PC-3 (cell line): Measurements from ENCODE around the gene MMS19. TPM values are rescaled to one million over a fixed set of nuclear protein-coding genes. Genes with fewer than 3 reads are reported as not detected.
A peak's percentile ranks its signal among the peaks of the same experiment; 100 is the strongest.

Source experiments
- ATAC-seq: fragments of 200-7000 bp; cut with Tn5 transposase; 2 replicates; pipeline ENCODE4 v1.9.1; 2020; ENCODE audit warnings: mild to moderate bottlenecking, moderate library complexity
- BruUV-seq: library from RNA; stranded (reverse); fragments of 400-500 nt; replicated peaks from 2 replicates; lab custom pipeline; 2021; lab: Mats Ljungman, UMichigan
- CTCF ChIA-PET: fragments of 300-600 bp; sonication (Branson Sonifier 250); formaldehyde crosslinking; loops from one replicate; lab custom pipeline; 2022; ENCODE audit warnings: antibody characterized with exemption; lab: Charles Lee
- POLR2A ChIA-PET: fragments of 300-600 bp; sonication (Branson Sonifier 250); formaldehyde crosslinking; loops from one replicate; lab custom pipeline; 2022; ENCODE audit warnings: antibody characterized with exemption; ENCODE audit not compliant: unreplicated experiment; lab: Charles Lee
- DNase-seq: peaks from one replicate; pipeline ENCODE4 v3.0.0-alpha.2; 2015
- H2AFZ ChIP-seq: fragments of 300-600 bp; sonication (generic); 2 replicates; pipeline ENCODE4 v1.6.0; 2016; ENCODE audit warnings: antibody characterized with exemption, low read length
- H3F3A ChIP-seq: fragments of 300-600 bp; sonication (generic); one replicate; pipeline ENCODE4 v1.6.0; 2017; ENCODE audit warnings: antibody characterized with exemption, low read length, control low read depth, mild to moderate bottlenecking; ENCODE audit not compliant: unreplicated experiment
- H3K27ac ChIP-seq: fragments of 300-600 bp; sonication (generic); 2 replicates; pipeline ENCODE4 v1.5.1; 2016; ENCODE audit warnings: mild to moderate bottlenecking, low read length
- H3K27me3 ChIP-seq: fragments of 300-600 bp; sonication (generic); 2 replicates; pipeline ENCODE4 v1.6.1; 2016; ENCODE audit warnings: low read length, mixed read lengths
- H3K36me3 ChIP-seq: fragments of 300-600 bp; sonication (generic); 2 replicates; pipeline ENCODE4 v1.6.1; 2016; ENCODE audit warnings: low read depth, mixed run types, low read length, mixed read lengths
- H3K4me1 ChIP-seq: fragments of 300-600 bp; sonication (generic); 2 replicates; pipeline ENCODE4 v1.5.1; 2016; ENCODE audit warnings: low read length; ENCODE audit not compliant: insufficient read depth
- H3K4me2 ChIP-seq: fragments of 300-600 bp; sonication (generic); 2 replicates; pipeline ENCODE4 v1.6.0; 2016; ENCODE audit warnings: low read length
- H3K4me3 ChIP-seq: fragments of 300-600 bp; sonication (generic); 2 replicates; pipeline ENCODE4 v1.5.1; 2016; ENCODE audit warnings: mild to moderate bottlenecking, low read length, mixed read lengths
- H3K79me2 ChIP-seq: fragments of 300-600 bp; sonication (generic); 2 replicates; pipeline ENCODE4 v1.6.1; 2017; ENCODE audit warnings: low read length, mixed read lengths
- H3K9ac ChIP-seq: fragments of 300-600 bp; sonication (generic); 2 replicates; pipeline ENCODE4 v1.6.0; 2016; ENCODE audit warnings: mild to moderate bottlenecking, low read length
- H3K9me2 ChIP-seq: fragments of 300-600 bp; sonication (generic); replicated peaks from 2 replicates; pipeline ENCODE4 v1.6.1; 2016; ENCODE audit warnings: mixed run types, low read length, mixed read lengths
- H3K9me3 ChIP-seq: fragments of 300-600 bp; sonication (generic); 2 replicates; pipeline ENCODE4 v1.6.1; 2016; ENCODE audit warnings: low read length, mixed read lengths
- H4K20me1 ChIP-seq: fragments of 300-600 bp; sonication (generic); 2 replicates; pipeline ENCODE4 v1.6.1; 2016; ENCODE audit warnings: low read length, mixed read lengths
- CTCF ChIP-seq: fragments of 300-600 bp; sonication (generic); conservative IDR thresholded peaks from 2 replicates; pipeline ENCODE4 v1.5.1; 2017; ENCODE audit warnings: antibody characterized with exemption, low read depth, mild to moderate bottlenecking, low read length
- EZH2 ChIP-seq: fragments of 300-600 bp; sonication (generic); IDR thresholded peaks from one replicate; pipeline ENCODE4 v1.6.1; 2017; ENCODE audit warnings: antibody characterized with exemption, mild to moderate bottlenecking, low read length; ENCODE audit not compliant: unreplicated experiment
- EZH2phosphoT487 ChIP-seq: fragments of 300-600 bp; sonication (generic); IDR thresholded peaks from 2 replicates; pipeline ENCODE4 v1.6.1; 2018; ENCODE audit warnings: mild to moderate bottlenecking, antibody characterized with exemption, low read length, borderline replicate concordance
- intact Hi-C: fragments of 100-400 bp; cut with micrococcal nuclease; formaldehyde crosslinking; loops from 2 replicates; pipeline ENCODE4 v1.9.0; 2023
- total RNA-seq: library from RNA; depleted of rRNA; stranded (reverse); fragments of >200 nt; gene quantifications from 2 replicates; pipeline ENCODE4 v1.2.3, GENCODE V29; 2014

MMS19 gene
- total RNA-seq, 1 experiment from 2014 or later, result 78.2 TPM

GRCh38 chr10:97464226-97464625 lies 34.0 kb downstream of the MMS19 start:
- Histone ChIP-seq H3K27ac (no peak overlapping the region), H3K36me3 (peaks cover 66% of the 10 kb centered on the region), H4K20me1 (no peaks in the 10 kb centered on the region), H3K4me2 (no peak overlapping the region), H3K9me3 (no peaks in the 10 kb centered on the region), H3K9ac (no peak overlapping the region), H3K27me3 (no peaks in the 10 kb centered on the region), H3K4me1 (peaks cover 11% of the 10 kb centered on the region), H3K9me2 (no peaks in the 10 kb centered on the region), H3F3A (peaks cover 6% of the 10 kb centered on the region), H2AFZ (no peak overlapping the region), H3K4me3 (no peak overlapping the region), H3K79me2 (no peaks in the 10 kb centered on the region)
- no TSS peak for BruUV-seq
- no peak for DNase-seq
- POLR2A ChIA-PET, result no interaction called here
- intact Hi-C loops, result loop anchor here (1.0 to 5.0 kb wide), 3 partner anchors 33 to 148 kb away; partner anchors contain the start of genes MMS19 and UBTD1
- CTCF ChIA-PET, result no interaction called here
- ATAC-seq, result peak; percentile 5; the same call in 1 of the 2 replicates
- TF ChIP-seq CTCF, result no peak
- no peak for TF ChIP-seq EZH2
- no peak for TF ChIP-seq EZH2phosphoT487

- Histone ChIP-seq H3K4me1 (peaks cover 11% of the 10 kb centered on the region), H3K27me3 (no peaks in the 10 kb centered on the region), H2AFZ (no peak overlapping the region), H3F3A (peaks cover 6% of the 10 kb centered on the region), H3K36me3 (peaks cover 70% of the 10 kb centered on the region), H3K4me2 (no peak overlapping the region), H3K9ac (no peak overlapping the region), H4K20me1 (no peaks in the 10 kb centered on the region), H3K4me3 (no peak overlapping the region), H3K79me2 (no peaks in the 10 kb centered on the region), H3K9me3 (no peaks in the 10 kb centered on the region), H3K9me2 (no peaks in the 10 kb centered on the region), H3K27ac (no peak overlapping the region)
- ChIA-PET POLR2A (no interaction called here), CTCF (no interaction called here)
- ATAC-seq, result peak; percentile 59
- TF ChIP-seq CTCF (peak; percentile 84), EZH2phosphoT487 (no peak)
- intact Hi-C loops, result loop anchor here (1.0 to 5.0 kb wide), 4 partner anchors 34 to 149 kb away; partner anchors contain the start of genes MMS19 and UBTD1
- peak; percentile 72 for DNase-seq
- BruUV-seq, result no TSS peak
These were observed 34.7 kb downstream of the MMS19 start for GRCh38 chr10:97463363-97464132.

- DNase-seq (no peak), ATAC-seq (no peak)
- Histone ChIP-seq H3K9me2 (no peaks in the 10 kb centered on the region), H3K79me2 (no peaks in the 10 kb centered on the region), H3F3A (peaks cover 6% of the 10 kb centered on the region), H3K4me1 (peaks cover 8% of the 10 kb centered on the region), H3K4me2 (no peak overlapping the region), H3K9ac (no peak overlapping the region), H2AFZ (no peak overlapping the region), H3K4me3 (no peak overlapping the region), H3K27me3 (no peaks in the 10 kb centered on the region), H3K27ac (no peak overlapping the region), H3K9me3 (no peaks in the 10 kb centered on the region), H4K20me1 (no peaks in the 10 kb centered on the region), H3K36me3 (peaks cover 68% of the 10 kb centered on the region)
- POLR2A ChIA-PET, result interaction anchor here (0.5 kb wide), 1 partner anchor 57 kb away, joined by 3 read pairs; no protein-coding TSS in a partner anchor
- no TSS peak for BruUV-seq
- intact Hi-C loops, result loop anchor here (5.0 kb wide), 2 partner anchors 35 to 75 kb away; partner anchors contain the start of genes MMS19 and UBTD1
- TF ChIP-seq CTCF (no peak), EZH2 (no peak), EZH2phosphoT487 (no peak)
- CTCF ChIA-PET, result no interaction called here
These were observed 35.9 kb downstream of the MMS19 start for GRCh38 chr10:97462309-97462708.
